ENCODE data around the gene OR2AG2.

OR2AG2 gene

GRCh38 chr11:6745018-6745417 is 26.8 kb downstream of the OR2AG2 start:
- in situ Hi-C loops (cut with HindIII; ENCODE audit: low sequenced_read_pairs), result no loop called here
- DNase-seq (ENCODE audit: low read depth, low spot score), result no peak
- no peak overlapping the region for H3K4me3 ChIP-seq (ENCODE audit: low read depth, low read length)
- TF ChIP-seq, protein P1, sequence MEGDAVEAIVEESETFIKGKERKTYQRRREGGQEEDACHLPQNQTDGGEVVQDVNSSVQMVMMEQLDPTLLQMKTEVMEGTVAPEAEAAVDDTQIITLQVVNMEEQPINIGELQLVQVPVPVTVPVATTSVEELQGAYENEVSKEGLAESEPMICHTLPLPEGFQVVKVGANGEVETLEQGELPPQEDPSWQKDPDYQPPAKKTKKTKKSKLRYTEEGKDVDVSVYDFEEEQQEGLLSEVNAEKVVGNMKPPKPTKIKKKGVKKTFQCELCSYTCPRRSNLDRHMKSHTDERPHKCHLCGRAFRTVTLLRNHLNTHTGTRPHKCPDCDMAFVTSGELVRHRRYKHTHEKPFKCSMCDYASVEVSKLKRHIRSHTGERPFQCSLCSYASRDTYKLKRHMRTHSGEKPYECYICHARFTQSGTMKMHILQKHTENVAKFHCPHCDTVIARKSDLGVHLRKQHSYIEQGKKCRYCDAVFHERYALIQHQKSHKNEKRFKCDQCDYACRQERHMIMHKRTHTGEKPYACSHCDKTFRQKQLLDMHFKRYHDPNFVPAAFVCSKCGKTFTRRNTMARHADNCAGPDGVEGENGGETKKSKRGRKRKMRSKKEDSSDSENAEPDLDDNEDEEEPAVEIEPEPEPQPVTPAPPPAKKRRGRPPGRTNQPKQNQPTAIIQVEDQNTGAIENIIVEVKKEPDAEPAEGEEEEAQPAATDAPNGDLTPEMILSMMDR (IDR thresholded peaks at IDR 0.05; ENCODE audit: low read depth, low read length), result no peak

DNA sequence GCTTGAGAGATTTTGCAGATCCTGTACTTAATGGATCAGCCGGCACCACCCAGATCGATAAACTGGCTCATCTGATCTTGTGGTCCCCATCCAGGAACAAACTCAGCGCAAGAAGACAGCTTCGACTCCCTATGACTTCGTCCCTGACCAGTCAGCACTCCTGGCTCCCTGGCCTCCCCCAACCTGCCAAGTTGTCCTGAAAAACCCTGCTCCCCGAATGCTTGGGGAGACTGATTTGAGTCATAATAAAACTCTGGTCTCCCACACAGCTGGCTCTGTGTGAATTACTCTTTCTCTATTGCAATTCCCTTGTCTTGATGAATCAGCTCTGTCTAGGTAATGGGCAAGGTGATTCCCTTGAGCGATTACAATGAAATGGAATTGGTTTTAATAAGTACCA is 29.5 kb downstream of the OR2AG2 start:
- DNase-seq (ENCODE audit: low read depth, low spot score), result no peak
- in situ Hi-C loops (cut with HindIII; ENCODE audit: low sequenced_read_pairs), result no loop called here
- no peak overlapping the region for H3K4me3 ChIP-seq (ENCODE audit: low read depth, low read length)
- TF ChIP-seq, protein P1 (IDR thresholded peaks at IDR 0.05; ENCODE audit: low read depth, low read length), result no peak

DNA sequence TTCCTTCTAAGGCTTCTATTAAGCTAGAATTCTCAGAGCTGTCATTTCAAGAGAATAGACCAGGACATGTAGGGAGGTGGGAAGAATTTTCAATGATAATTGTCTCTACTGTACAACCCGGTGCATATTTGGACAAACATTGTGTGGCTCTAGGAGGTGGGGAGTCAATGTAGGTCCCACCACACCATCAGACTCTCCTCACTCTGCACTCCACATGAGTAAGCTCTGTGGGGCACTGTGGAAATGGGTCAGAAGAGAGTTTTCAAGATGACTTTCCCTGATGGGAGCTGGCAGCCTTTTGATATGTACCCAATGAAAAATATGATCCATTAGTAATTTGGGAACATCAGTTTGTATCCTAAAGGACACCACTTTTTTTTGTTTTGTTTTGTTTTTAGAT is 33.2 kb downstream of the OR2AG2 start:
- no peak overlapping the region for H3K4me3 ChIP-seq (ENCODE audit: low read depth, low read length)
- in situ Hi-C loops (cut with HindIII; ENCODE audit: low sequenced_read_pairs), result no loop called here
- DNase-seq (ENCODE audit: low read depth, low spot score), result no peak
- TF ChIP-seq, protein P1 (IDR thresholded peaks at IDR 0.05; ENCODE audit: low read depth, low read length), result no peak

DNA sequence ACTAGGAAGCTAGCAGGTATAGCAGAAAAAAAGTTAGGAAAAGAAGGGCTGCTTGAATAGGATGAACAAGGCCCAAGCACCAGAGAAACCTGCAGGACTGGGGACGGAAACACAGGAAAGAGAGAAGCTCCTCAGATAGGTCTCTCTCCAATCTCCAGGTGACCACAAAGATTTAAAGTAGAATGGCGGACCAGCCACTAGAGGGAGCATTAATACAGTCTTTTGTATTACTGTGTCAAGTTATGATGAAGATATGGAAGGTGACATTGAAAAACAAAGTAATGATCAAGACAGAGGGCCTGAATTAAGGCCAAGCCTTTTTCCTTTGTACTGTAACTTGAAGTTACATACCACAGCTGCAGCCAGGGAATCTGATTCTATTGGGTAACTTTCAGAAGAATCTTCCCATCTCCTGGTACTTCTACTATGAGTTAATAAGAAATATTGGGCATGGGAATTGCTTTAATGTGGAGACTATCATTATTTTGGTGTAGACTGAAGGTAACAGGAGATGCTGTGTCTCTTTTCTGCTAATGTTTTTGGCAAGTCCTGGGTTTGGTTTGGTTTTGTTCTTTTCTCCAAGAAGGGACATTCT is 33.8 kb downstream of the OR2AG2 start:
- in situ Hi-C loops (cut with HindIII; ENCODE audit: low sequenced_read_pairs), result no loop called here
- TF ChIP-seq, protein P1 (IDR thresholded peaks at IDR 0.05; ENCODE audit: low read depth, low read length), result peak; percentile 72
- DNase-seq (ENCODE audit: low read depth, low spot score), result peak; percentile 35
- no peak overlapping the region for H3K4me3 ChIP-seq (ENCODE audit: low read depth, low read length)

DNA sequence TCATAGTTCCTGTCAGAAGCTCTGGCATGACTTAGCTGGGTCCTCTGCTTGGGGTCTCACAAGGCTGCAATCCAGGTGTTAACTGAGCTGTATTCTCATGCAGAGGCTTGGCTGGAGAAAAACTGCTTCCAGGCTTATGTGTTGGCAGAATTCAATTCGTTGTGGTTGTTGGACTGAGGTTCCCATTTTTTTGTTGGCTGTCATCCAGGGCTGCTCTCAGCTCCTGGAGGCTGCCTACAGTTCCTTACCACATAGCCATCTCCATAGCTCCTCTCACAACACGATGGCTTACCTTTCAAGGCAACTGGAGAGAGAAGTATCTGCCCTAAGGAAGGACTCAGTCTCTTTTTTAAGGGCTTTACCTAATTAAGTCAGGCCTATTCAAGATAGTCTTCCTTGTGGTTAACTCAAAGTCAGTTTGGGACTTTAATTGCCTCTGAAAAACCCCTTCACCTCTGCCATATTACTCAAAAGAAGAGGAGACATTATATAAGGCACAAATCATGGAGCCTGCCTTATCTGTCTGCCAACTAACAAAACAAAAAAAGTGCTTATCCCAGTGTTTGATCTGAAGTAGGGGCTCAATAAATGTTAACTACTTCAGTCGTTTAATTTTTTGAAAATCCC is 35.2 kb downstream of the OR2AG2 start:
- TF ChIP-seq, protein P1 (IDR thresholded peaks at IDR 0.05; ENCODE audit: low read depth, low read length), result no peak
- in situ Hi-C loops (cut with HindIII; ENCODE audit: low sequenced_read_pairs), result no loop called here
- H3K4me3 ChIP-seq (ENCODE audit: low read depth, low read length), result no peak overlapping the region
- peak; percentile 29 for DNase-seq (ENCODE audit: low read depth, low spot score)

- TF ChIP-seq, protein P1 (IDR thresholded peaks at IDR 0.05; ENCODE audit: low read depth, low read length), result no peak
- no peak overlapping the region for H3K4me3 ChIP-seq (ENCODE audit: low read depth, low read length)
- in situ Hi-C loops (cut with HindIII; ENCODE audit: low sequenced_read_pairs), result no loop called here
- no peak for DNase-seq (ENCODE audit: low read depth, low spot score)
These were observed 36.5 kb downstream of the OR2AG2 start for GRCh38 chr11:6735306-6735705.

Measured in astrocyte of the spinal cord (primary cell).